GM19467 (cell line): ENCODE results near the gene LRRC8E.
"Not testable (repeated sequence)": the region's sequence is repeated elsewhere in the genome, so short reads cannot be mapped to it uniquely, and the experiment has no call there.

Source experiments
- ATAC-seq: cut with Tn5 transposase; IDR thresholded peaks from one replicate; pipeline ENCODE4 v1.9.1; 2021; ENCODE audit warnings: mild to moderate bottlenecking, moderate library complexity; ENCODE audit not compliant: unreplicated experiment

Gene LRRC8E

DNA sequence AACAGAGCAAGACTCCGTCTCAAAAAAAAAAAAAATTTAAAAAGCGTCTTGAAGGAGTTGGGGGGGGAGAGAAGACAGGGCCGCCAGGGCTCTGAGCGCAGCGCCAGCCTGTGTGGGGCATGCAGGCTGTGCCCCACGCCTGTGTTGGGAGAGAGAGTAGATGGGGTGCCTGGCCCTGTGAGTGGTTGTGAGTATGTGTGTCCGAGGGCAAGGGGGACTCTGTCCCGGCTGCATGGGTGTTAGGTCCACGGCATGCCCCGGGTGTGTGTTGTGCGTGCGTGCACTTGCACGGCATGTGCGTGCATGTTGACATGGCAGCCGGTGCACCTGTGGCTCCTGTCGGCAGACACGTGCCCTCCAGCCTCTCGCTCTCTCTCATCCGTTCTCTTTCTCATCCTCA, 18.8 kb downstream of the LRRC8E start:
- no peak for ATAC-seq

DNA sequence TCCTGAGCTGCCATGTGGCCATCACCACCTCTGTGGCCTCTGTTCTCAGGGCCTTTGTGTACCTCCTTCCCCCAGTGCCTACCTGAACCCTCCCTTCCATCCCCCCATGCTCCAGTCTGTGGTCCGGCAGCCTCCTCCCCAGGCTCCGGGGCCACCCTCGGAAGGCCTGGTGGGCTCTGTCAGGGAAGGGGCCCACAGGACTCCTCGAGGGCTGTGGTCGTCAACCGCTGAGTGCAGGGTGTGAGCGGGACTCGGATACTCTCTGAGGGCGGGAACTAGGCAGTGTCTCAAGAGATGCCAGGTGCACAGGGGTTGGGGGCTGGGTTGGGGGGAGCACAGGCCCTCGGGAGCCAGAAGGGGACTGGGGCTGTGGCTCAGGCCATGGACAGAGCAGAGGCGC, 19.2 kb downstream of the LRRC8E start:
- no peak for ATAC-seq

DNA sequence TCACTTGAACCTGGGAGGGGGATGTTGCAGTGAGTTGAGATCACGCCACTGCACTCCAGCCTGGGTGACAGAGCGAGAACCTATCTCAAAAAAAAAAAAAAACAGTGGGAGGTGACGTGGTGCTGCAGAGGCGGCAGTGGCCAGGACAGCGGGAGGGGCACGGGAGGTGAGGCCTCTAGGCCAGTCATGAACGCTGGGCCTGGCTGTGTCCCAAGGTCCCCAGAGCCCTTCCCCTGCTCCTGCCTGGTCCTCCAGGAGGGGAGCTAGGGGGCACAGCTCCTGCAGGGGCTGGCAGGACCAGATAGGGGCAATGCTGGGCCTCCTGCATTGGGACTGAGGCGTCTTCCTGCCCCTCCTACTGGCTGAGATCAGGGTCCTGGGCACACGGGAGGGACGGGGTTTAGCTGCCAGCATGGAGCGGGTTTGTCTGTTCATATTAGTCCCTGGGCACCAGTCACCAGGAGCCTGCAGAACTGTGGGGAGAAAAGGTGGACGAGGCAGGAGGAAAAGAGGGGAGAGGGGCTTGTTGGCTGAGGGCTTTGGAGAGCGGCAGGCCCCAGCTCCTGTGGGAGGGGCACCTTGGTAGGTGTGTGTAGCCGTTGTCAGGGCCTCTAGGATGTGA, 19.9 kb downstream of the LRRC8E start:
- no peak for ATAC-seq

DNA sequence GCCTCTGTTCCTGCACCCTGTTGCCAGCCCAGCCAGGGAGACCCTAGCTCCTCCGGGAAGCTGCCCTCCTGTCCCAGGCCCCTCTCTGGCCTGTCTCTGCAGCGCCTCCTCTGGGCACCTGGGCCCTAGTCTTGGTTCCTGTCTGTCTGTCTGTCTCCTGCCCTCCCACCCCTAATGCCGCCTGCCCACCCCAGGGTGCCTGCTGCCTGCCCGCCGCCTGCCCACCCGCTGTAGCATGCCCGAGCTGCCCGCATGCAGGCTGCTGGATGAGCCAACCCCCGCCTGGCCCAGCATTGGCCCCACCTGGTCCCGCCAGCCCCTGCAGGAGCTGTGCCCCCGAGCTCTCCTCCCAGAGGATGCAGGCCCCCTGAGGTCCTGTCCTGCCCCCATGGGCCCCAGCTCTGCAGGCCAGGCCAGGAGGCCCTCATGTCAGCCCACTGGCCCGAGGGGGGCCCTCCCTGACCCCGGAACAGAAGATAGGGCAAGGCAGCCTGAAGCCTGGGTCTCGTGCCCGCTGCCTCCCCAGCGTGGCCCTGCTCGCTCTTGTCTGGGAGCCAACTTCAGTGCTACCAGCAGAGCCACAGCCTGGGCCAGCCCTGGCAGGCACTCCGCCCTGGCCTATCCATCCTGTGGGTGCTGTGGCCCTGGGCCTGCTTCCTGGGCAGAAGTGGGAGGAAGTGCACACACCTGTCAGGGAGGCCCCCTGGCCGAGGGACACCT, 20.6 kb downstream of the LRRC8E start:
- no peak for ATAC-seq

DNA sequence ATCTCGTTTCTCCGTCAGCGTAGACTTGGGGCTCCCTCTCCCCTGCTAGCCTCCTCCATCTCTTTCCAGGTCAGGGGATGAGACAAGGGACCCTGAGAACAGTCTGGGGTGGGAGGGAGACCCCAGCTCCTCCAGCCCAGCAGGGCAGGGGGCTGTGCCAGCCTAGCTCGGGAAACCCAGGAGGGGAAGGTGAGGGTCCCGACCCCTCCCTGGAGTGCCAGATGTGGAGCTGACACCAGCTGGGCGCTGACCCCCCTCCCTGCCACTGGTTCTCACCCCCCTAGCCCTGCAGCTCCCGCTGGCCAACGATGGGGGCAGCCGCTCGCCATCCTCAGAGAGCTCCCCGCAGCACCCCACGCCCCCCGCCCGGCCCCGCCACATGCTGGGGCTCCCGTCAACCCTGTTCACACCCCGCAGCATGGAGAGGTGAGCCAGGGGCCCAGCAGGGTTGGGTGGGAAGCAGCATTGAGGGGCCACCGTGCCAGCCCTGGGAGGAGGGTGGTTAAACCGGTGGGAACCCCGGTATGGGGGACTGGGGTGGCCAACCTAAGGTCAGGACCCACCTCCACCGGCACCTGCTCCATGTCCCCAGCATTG, 21.3 kb downstream of the LRRC8E start:
- no peak for ATAC-seq

DNA sequence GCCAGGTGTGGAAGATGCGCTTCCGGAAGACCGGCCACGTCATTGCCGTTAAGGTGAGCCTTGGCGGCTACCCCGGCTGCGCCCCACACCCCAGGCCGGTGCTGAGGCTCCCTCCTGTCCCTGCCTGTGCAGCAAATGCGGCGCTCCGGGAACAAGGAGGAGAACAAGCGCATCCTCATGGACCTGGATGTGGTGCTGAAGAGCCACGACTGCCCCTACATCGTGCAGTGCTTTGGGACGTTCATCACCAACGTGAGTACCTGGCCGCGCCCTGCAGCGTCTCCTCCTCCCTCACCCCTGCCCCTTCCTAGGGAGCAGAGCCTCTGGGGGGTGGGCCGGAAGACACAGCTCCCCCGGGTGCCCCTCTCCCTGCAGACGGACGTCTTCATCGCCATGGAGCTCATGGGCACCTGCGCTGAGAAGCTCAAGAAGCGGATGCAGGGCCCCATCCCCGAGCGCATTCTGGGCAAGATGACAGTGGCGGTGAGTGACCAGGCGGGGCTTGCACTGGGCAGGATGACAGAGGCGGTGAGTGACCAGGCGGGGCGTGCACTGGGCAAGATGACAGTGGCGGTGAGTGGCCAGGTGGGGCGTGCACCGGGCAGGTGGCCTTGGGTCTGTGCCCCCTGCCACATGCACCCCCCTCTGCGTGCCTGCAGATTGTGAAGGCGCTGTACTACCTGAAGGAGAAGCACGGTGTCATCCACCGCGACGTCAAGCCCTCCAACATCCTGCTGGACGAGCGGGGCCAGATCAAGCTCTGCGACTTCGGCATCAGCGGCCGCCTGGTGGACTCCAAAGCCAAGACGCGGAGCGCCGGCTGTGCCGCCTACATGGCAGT, 22.2 kb downstream of the LRRC8E start:
- ATAC-seq, result no peak

DNA sequence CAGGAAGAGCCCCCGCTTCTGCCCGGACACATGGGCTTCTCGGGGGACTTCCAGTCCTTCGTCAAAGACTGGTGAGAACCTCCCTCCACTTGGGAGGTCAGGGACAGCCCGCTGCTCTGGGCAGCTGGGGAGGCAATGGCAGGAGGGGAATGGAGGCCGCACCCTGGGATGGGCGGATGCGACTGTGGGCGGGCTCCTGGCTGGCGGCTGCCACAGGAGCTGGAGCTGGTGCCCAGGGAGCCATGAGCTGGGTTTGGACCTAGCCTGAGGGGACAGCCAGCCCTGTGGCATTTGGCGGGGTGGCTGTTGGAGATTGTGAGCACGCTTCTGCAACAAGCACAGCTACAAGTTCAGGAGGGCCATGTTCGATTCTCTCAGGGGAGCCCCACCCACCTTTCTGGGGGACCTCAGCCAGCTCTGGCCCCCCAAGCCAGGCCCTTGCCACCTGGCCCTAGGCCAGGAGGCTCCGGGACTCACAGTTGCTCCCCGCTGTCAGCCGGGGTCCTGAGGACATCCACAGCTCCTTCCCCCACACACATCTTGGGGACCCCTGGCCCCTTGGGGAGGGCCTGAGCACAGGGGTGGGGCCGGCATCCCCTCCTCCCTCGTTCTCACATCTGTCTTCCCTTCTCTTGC, 23.3 kb downstream of the LRRC8E start:
- ATAC-seq, result no peak

DNA sequence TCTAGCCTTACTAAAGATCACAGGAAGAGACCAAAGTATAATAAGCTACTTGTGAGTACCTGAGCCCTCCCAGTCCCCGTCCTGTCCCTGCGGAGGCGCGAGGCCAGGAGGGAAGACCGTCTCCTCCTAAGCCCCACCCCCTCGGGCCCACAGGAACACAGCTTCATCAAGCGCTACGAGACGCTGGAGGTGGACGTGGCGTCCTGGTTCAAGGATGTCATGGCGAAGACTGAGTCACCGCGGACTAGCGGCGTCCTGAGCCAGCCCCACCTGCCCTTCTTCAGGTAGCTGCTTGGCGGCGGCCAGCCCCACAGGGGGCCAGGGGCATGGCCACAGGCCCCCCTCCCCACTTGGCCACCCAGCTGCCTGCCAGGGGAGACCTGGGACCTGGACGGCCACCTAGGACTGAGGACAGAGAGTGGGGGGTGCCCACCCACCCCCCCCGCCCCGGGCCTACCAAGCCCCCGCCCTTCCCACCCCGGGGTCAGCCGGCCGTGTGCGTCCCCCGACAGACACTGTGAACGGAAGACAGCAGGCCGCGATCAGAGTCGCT, 23.9 kb downstream of the LRRC8E start:
- no peak for ATAC-seq

DNA sequence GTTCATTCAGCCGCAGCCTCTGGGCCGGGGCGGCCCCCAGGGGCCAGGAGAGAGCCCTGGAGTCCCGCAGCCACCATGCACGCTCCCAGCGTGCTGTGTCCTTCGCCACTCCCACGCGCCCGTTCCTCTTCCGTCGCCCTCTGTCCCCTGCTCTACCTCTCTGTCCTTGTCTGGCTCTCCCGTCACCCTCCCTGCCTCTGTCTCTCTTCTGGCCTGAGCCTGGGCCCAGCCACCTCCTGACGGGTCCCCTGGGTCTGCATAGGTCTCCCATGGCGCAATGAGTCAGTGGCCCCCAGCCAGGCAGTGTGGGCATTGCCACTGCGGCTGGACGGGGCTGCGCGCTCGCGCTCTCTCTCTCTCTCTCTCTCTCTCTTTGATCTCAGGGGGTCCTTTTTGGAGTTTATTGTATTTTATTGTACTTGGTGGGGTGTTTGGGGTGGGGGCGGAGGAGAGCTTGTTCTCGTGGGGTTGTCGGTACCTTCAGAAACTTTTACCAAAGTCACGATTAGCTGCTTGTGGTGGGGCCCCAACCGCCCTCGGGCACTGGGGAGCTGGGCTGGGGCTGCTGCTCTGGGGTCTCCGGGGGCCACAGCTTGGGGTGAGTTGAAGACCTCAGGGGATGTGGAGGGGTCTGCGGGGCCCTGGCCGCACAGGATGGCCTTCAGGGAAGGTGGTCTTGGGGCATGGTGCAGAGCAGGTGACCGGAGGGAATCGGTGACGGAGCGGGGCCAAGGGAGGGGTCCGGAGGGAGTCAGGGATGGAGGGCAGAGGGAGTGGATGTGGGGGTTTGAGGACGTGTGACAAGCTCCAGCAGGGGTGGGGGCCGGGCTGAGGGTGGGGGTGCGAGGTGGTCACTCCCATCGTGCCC, 24.6 kb downstream of the LRRC8E start:
- no peak for ATAC-seq

DNA sequence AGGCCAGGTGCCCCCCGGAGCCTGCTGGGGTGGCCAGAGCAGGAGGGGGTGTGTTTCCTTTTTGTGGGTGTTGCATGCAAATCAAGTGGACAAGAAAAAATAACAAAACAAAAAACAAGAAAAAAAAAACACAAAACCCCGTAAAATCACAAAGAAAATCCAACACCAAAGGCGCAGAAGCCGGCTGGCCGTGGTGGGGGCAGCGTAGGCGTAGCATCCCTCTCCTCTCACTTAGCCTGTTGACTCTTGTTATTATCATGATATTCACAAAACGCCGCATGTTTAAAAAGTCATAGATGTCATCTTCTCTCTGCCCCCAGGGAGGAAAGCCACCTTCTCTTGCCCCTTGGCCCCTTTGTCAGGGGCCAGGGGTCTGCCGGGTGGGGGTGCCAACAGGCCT, 25.3 kb downstream of the LRRC8E start:
- ATAC-seq, result no peak

DNA sequence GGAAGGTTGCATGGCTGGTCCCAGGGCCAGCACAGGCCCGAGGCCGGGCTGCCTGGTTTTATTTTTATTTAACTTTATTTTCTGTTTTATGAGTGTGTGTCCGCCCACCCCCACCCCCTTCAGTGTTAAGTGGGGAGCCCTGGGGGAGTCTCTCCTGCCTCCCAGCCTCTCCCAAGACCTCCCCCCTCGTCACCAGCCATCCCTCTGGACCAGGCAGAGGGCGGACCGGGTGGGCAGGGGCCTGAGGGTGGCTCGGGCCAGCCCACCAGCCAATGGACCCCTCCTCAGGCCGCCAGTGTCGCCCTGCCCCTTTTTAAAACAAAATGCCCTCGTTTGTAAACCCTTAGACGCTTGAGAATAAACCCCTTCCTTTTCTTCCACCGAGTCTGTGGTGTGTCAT, 25.8 kb downstream of the LRRC8E start:
- ATAC-seq, result no peak

DNA sequence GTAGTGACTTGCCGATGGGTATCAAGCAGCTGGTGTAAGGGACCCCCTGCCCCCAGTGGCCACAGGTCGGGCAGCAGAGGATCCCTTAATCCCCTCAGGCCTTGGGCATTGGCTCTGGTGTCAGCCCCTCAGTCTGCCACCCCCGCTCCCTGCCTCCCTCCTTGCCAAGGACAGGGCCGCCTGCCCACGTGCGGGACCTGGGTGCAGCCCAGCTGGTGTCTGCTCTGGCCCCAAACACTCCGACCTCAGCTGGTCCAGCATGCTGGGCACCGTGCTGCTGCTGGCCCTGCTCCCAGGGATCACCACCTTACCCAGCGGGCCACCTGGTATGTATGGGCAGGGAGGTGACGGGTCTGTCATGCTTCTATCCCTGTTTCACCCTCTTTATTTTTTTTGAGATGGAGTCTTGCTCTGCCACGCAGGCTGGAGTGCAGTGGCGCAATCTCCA, 26.3 kb downstream of the LRRC8E start, which contains the start of gene TGFBR3L:
TGFBR3L (plus strand) TSS at position 233 of the 448 bp plus-strand sequence.
- no peak for ATAC-seq

DNA sequence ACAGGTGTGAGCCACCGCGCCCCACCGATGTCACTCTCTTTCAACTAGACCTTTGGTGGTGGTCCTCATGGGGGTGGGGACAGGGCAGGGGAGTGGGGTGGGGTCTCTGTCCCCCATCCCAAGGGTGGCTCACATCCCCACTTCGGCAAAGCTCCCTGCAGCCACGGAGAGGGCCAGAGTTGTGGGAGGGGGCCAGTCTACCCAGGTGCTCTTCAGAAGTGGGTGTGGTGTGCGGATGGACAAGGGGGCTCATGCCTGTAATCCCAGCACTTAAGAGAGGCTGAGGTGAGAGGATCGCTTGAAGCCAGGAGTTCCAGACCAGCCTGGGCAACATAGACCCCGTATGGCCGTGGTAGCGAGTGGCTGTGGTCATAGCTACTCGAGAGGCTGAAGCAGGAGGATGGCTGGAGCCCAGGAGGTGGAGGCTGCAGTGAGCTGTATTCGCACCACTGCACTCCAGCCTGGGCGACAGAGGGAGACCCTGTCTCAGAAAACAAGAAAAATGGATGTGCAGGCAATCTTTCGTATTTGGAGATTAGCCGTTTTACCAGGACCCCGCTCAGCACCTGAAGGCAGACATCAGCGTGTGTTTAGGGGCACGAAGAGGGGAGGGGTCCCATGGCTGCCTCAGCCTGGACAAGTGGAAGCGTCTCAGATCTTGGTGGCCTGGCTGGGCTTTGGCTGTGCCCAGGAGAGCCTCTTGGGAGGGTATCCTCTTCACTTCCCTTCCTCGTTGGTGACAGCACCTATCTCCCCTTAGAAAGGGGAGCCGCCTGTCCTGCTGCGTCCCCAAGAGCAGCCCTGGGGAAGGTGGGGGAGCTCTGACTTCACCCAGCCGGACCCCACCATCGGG, 27.2 kb downstream of the LRRC8E start:
- no peak for ATAC-seq

DNA sequence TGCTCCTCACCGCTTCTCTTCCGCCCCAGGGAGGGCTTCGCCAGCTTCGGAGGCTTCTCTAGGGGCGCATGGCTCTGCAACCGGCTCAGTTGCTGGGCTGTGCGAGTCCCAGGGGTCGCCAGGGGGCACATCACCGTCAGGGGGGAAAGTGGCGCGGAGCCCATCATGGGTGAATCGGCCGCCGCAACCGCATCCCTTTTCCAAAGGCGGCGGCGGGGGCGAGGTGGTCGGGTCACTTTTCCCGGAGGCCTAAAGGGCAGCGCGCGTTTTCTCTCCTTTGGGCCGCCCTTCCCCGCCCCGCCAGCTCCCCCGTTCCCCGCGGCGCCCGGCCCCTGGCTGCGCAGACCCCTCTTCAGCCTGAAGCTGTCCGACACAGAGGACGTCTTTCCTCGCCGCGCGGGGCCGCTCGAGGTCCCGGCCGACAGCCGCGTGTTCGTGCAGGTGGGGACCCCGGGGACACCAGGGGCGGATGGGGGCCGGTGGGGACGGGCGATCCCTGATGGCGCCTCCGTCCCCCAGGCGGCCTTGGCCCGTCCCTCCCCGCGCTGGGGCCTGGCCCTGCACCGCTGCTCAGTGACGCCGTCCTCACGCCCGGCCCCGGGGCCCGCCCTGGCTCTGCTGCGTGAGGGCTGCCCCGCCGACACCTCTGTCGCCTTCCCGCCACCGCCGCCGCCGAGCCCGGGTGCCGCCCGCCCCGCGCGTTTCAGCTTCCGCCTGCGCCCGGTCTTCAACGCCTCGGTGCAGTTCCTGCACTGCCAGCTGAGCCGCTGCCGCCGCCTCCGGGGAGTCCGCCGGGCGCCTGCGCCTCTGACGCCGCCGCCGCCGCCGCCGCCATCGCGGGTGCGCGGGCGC, 28.0 kb downstream of the LRRC8E start:
- ATAC-seq, result no peak

DNA sequence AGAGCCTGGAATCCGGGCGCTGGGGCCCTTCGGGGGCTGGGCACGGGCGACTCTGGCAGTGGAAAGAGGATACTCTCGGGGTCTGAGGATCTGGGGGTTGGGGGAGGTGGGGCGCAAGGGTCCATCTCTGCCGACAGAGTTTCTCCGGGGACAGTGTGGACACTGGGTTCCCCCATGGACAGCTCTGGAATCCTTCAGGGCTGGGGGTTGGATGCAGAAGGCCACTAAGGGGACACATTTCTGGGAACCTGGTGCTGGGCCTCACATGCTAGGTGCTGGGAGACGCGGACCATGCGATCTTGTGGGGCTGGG, 28.6 kb downstream of the LRRC8E start:
- ATAC-seq, result no peak

DNA sequence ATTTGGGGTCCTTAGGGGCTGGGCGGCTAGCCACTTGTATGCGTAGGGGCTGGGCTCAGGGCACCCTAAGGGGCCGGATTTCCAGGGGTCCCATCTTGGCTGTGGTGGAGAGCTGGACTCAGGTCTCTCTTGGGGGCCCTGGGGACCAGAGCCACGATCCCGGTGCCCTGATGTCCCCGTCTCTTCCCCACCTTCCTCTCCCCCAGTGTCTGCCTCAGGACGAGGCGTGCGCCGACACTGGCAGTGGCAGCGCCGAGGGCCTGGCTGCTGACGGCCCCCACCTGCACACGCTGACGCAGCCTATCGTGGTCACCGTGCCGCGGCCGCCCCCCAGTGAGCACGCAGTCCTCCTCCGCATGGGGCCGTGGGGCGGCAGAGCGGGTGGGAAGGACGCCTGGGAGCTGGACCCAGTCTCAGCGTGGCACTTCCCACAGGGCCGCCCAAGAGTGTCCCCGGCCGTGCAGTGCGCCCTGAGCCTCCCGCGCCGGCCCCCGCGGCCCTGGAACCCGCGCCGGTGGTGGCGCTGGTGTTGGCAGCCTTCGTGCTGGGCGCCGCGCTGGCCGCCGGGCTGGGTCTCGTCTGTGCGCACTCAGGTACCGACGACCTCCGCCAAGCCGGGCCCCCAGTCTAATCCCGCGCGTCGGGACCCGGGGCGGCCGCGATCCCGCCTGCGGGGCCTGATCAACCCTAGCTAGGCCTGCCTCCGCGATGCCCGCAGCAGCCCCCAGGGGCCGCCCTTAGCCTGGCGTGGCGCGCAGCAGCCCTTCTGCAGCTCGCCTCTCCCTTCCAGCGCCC, 29.2 kb downstream of the LRRC8E start:
- no peak for ATAC-seq

DNA sequence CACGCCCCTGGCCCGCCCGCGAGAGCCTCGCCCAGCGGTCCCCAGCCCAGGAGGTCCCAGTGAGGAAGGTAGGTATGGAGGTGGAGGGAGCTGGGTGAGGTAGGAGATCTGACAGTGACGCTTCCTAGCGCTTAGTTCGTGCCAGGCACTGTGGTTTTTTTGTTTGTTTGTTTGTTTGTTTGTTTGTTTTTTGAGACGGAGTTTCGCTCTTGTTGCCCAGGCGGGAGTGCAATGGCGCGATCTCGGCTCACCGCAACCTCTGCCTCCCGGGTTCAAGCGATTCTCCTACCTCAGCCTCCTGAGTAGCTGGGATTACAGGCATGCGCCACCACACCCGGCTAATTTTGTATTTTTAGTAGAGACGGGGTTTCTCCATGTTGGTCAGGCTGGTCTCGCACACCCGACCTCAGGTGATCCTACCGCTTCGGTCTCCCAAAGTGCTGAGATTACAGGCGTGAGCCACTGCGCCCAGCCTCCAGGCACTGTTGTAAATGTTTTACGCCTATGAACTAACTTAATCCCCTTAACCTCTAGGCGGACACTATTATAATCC, 29.8 kb downstream of the LRRC8E start:
- ATAC-seq, result not testable (repeated sequence)
